Memory B cell (primary cell): Measurements from ENCODE around the gene RHOT2.
A peak's percentile ranks its signal among the peaks of the same experiment; 100 is the strongest.

Experiments
- ATAC-seq: fragments of 150-1000 bp; cut with Tn5 transposase; 2 replicates; pipeline ENCODE4 v1.10.0; 2021; ENCODE audit warnings: low read depth, mild to moderate bottlenecking, moderate library complexity
- DNase-seq, 2 donors: peaks; one replicate each; pipeline ENCODE4 v3.0.0; 2022; ENCODE audit warnings: low spot score in 2 of 2
- H3K27ac Mint-ChIP-seq: one replicate; pipeline ENCODE4 v1.8.0; 2022; ENCODE audit warnings: mild to moderate bottlenecking, moderate library complexity, mixed read lengths
- H3K27me3 Mint-ChIP-seq: one replicate; pipeline ENCODE4 v1.8.0; 2022; ENCODE audit warnings: mixed read lengths
- H3K36me3 Mint-ChIP-seq: one replicate; pipeline ENCODE4 v1.8.0; 2022; ENCODE audit warnings: mild to moderate bottlenecking, mixed read lengths
- H3K4me1 Mint-ChIP-seq: one replicate; pipeline ENCODE4 v1.8.0; 2022; ENCODE audit warnings: mixed read lengths
- H3K4me3 Mint-ChIP-seq: one replicate; pipeline ENCODE4 v1.8.0; 2022; ENCODE audit warnings: mild to moderate bottlenecking, moderate library complexity, mixed read lengths
- H3K9me3 Mint-ChIP-seq: one replicate; pipeline ENCODE4 v1.8.0; 2022; ENCODE audit warnings: mixed read lengths

Gene RHOT2

GRCh38 chr16:648071-648780 lies 19.7 kb upstream of the RHOT2 start:
- no peak for DNase-seq
- H3K36me3 Mint-ChIP-seq = no peaks in the 10 kb centered on the region
- H3K27me3 Mint-ChIP-seq = no peaks in the 10 kb centered on the region
- peaks cover 23% of the 10 kb centered on the region for H3K4me1 Mint-ChIP-seq
- H3K9me3 Mint-ChIP-seq = no peaks in the 10 kb centered on the region
- ATAC-seq = peak; percentile 18
- peak overlapping the region; percentile 77 for H3K27ac Mint-ChIP-seq
- H3K4me3 Mint-ChIP-seq = peak overlapping the region; percentile 82

- H3K27ac Mint-ChIP-seq = peak within 1 kb of the TSS; percentile 77
- H3K4me3 Mint-ChIP-seq = peak within 1 kb of the TSS; percentile 82
- peaks cover 22% of the 10 kb centered on the region for H3K4me1 Mint-ChIP-seq
- ATAC-seq = peak; percentile 98
- H3K9me3 Mint-ChIP-seq = no peaks in the 10 kb centered on the region
- no peaks in the 10 kb centered on the region for H3K27me3 Mint-ChIP-seq
- H3K36me3 Mint-ChIP-seq = no peaks in the 10 kb centered on the region
- DNase-seq = peak; percentile 88
Measured at GRCh38 chr16:648781-649589, 18.9 kb upstream of the RHOT2 start, which contains the start of gene WDR90. Gene WDR90, plus strand, starts transcription at chr16:649365. Its CDS starts 52 bp downstream, at chr16:649417.

DNA sequence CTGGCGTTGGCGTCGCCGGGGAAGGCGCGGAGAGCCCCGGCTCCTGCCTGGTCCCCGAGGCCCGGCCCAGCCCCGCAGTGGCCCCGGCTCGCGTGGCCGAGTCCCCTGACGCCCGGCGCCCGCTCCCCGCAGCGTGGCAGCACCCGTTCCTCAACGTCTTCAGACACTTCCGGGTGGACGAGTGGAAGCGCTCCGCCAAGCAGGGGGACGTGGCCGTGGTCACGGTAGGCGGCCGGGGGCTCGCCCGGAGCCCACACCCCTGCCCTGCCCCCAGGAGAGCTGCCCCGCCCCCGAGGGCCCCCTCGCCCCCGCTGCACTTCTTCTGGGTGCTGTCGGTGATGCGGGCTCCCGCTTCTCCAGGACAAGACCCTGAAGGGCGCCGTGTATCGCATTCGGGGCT lies 18.3 kb upstream of the RHOT2 start:
- Mint-ChIP-seq H3K27me3 (no peaks in the 10 kb centered on the region), H3K4me3 (peak overlapping the region; percentile 78), H3K36me3 (no peaks in the 10 kb centered on the region), H3K27ac (no peak overlapping the region), H3K9me3 (no peaks in the 10 kb centered on the region), H3K4me1 (peaks cover 16% of the 10 kb centered on the region)
- ATAC-seq (no peak), DNase-seq (no peak)

GRCh38 chr16:651844-652243 lies 16.1 kb upstream of the RHOT2 start:
- ATAC-seq (no peak), DNase-seq (no peak)
- Mint-ChIP-seq H3K9me3 (no peaks in the 10 kb centered on the region), H3K36me3 (no peaks in the 10 kb centered on the region), H3K4me3 (no peak overlapping the region), H3K4me1 (peaks cover 10% of the 10 kb centered on the region), H3K27ac (no peak overlapping the region), H3K27me3 (no peaks in the 10 kb centered on the region)

DNA sequence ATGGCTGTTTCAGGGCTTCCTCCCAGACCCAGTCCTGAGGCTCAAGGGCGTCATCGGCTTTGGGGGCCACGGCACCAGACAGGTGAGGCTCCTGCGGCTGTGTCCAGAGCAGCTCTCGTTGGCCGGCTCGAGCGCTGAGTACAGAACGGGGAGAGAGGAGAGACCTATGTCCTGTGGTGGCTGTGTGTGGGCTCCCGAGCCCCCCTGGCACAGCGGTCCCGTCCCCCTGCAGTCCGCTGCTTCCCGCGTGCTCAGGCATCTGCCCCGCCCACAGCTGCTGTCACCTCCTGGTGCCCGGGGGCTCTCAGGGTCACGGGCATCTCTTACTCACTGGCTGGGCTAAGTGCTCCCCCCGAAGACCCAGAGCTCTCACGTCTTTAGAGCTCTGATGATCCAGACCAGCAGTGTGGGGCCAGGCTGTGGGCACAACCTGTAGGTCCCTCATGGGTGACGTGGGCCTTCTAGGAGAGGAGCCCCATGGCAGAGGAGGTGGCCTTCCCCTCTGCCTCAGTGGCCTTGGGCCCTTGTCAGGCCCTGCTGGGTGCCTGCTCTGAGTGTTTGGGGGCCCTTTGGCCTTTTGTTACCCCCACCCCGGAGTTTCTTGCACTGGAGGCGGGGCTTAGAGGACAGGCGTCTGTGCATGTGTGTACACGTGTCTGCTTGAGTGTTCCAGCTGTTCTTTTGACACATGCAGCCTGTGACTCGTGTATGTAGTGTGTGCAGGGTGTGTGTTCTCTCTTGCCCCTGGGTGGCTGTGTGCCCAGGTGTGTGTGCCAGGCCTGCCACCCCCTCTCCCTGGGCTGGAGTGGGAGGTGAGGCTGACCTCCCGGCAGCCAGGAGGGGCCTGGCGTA lies 15.3 kb upstream of the RHOT2 start:
- H3K27ac Mint-ChIP-seq = no peak overlapping the region
- no peak for ATAC-seq
- no peak overlapping the region for H3K4me3 Mint-ChIP-seq
- DNase-seq = no peak
- H3K36me3 Mint-ChIP-seq = no peaks in the 10 kb centered on the region
- H3K4me1 Mint-ChIP-seq = peaks cover 6% of the 10 kb centered on the region
- no peaks in the 10 kb centered on the region for H3K27me3 Mint-ChIP-seq
- no peaks in the 10 kb centered on the region for H3K9me3 Mint-ChIP-seq

- no peaks in the 10 kb centered on the region for H3K9me3 Mint-ChIP-seq
- ATAC-seq = no peak
- no peak overlapping the region for H3K4me3 Mint-ChIP-seq
- H3K27me3 Mint-ChIP-seq = no peaks in the 10 kb centered on the region
- H3K36me3 Mint-ChIP-seq = no peaks in the 10 kb centered on the region
- H3K4me1 Mint-ChIP-seq = no peaks in the 10 kb centered on the region
- no peak overlapping the region for H3K27ac Mint-ChIP-seq
- no peak for DNase-seq
Measured at GRCh38 chr16:654034-654433, 13.9 kb upstream of the RHOT2 start.

DNA sequence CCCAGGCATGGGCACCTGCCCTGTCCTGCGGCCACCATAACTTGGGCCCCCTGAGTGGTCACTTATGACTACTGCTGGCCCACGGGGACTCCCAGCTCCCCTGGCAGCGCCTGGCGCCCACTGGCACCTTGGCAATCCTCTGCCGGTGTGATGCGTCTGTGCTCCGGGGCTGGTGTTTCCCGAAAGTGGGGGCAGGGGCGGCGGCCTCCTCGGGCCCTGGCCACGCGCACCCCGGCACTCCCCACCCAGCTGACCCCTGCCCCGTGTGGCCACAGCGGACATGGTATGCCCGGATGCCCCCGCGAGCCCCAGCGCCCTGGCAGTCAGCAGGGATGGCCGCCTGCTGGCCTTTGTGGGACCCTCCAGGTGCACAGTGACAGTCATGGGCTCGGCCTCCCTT lies 10.4 kb upstream of the RHOT2 start:
- no peaks in the 10 kb centered on the region for H3K27me3 Mint-ChIP-seq
- no peak for DNase-seq
- H3K4me1 Mint-ChIP-seq = peaks cover 6% of the 10 kb centered on the region
- H3K9me3 Mint-ChIP-seq = no peaks in the 10 kb centered on the region
- no peak for ATAC-seq
- H3K36me3 Mint-ChIP-seq = no peaks in the 10 kb centered on the region
- H3K4me3 Mint-ChIP-seq = no peak overlapping the region
- no peak overlapping the region for H3K27ac Mint-ChIP-seq

- H3K27ac Mint-ChIP-seq = no peak overlapping the region
- no peaks in the 10 kb centered on the region for H3K9me3 Mint-ChIP-seq
- no peaks in the 10 kb centered on the region for H3K27me3 Mint-ChIP-seq
- H3K4me1 Mint-ChIP-seq = peaks cover 6% of the 10 kb centered on the region
- no peaks in the 10 kb centered on the region for H3K36me3 Mint-ChIP-seq
- ATAC-seq (no peak), DNase-seq (no peak)
- H3K4me3 Mint-ChIP-seq = no peak overlapping the region
Measured at GRCh38 chr16:658679-659571, 9.0 kb upstream of the RHOT2 start.

- H3K27me3 Mint-ChIP-seq = no peaks in the 10 kb centered on the region
- no peak for ATAC-seq
- peaks cover 6% of the 10 kb centered on the region for H3K4me1 Mint-ChIP-seq
Measured at GRCh38 chr16:659618-660017, 8.3 kb upstream of the RHOT2 start.

GRCh38 chr16:660132-660458 lies 7.8 kb upstream of the RHOT2 start:
- ATAC-seq (peak; percentile 2), DNase-seq (no peak)
- Mint-ChIP-seq H3K4me1 (peaks cover 6% of the 10 kb centered on the region), H3K36me3 (no peaks in the 10 kb centered on the region), H3K27ac (no peak overlapping the region), H3K4me3 (no peak overlapping the region), H3K9me3 (no peaks in the 10 kb centered on the region), H3K27me3 (no peaks in the 10 kb centered on the region)

More at GRCh38 chr16:659618-660017, 8.3 kb upstream of the RHOT2 start:
- no peak overlapping the region for H3K27ac Mint-ChIP-seq
- H3K4me3 Mint-ChIP-seq = no peak overlapping the region
- no peaks in the 10 kb centered on the region for H3K36me3 Mint-ChIP-seq
- no peaks in the 10 kb centered on the region for H3K9me3 Mint-ChIP-seq
- no peak for DNase-seq

DNA sequence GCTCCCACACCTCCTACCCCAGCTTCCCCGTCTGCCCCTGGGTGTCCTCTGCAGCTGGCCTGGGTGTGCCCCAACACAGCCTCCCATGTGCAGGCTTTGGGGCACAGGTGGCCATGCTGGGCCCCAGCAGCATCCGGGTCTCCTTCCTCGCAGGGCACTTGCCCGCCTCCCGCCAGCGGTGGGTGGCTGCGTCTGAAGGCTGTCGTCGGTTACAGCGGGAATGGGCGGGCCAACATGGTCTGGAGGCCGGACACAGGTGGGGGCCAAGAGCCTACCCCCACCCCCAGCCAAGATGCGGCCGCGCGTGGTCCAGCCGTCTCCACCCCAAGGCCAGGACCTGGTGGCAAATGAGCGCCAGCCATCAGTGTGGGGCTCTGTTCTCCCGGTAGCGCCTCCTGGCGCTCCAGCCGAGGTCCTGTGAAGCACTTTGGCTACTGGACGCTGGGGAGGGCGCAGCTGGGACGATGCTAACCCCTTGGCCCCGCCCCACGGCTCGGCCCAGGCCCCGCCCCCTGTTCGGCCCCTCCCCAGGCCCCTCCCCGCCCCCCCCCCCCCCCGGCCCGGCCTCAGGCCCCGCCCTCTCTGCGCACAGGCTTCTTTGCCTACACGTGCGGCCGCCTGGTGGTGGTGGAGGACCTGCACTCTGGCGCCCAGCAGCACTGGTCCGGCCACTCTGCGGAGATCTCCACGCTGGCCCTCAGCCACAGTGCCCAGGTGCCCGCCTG lies 7.3 kb upstream of the RHOT2 start:
- H3K9me3 Mint-ChIP-seq = no peaks in the 10 kb centered on the region
- no peaks in the 10 kb centered on the region for H3K27me3 Mint-ChIP-seq
- DNase-seq = peak; percentile 62 to 65
- no peaks in the 10 kb centered on the region for H3K36me3 Mint-ChIP-seq
- peak overlapping the region; percentile 52 for H3K4me3 Mint-ChIP-seq
- peak; percentile 78 for ATAC-seq
- H3K27ac Mint-ChIP-seq = no peak overlapping the region
- peaks cover 6% of the 10 kb centered on the region for H3K4me1 Mint-ChIP-seq

DNA sequence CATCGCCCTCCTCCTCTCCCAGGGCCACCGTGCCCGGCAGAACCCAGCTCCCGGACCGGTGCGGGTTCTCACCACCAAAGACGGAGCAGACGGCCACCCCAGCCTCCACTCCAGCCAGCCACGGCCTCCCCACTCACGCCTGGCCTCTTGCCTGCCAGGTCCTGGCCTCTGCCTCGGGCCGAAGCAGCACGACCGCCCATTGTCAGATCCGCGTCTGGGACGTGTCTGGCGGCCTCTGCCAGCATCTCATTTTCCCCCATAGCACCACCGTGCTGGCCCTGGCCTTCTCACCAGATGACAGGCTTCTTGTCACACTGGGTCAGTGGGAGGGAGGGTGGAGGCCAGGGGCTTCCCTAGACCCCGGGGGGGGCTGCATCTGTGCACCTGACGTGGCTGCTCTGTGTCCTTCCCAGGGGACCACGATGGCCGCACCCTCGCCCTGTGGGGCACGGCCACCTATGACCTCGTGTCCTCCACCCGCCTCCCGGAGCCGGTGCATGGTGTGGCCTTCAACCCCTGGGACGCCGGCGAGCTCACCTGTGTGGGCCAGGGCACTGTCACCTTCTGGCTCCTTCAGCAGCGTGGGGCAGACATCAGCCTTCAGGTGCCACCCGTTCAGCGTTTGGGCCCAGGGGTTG lies 6.6 kb upstream of the RHOT2 start:
- Mint-ChIP-seq H3K4me3 (peak overlapping the region; percentile 29), H3K4me1 (peaks cover 6% of the 10 kb centered on the region), H3K9me3 (no peaks in the 10 kb centered on the region), H3K36me3 (no peaks in the 10 kb centered on the region), H3K27ac (no peak overlapping the region), H3K27me3 (no peaks in the 10 kb centered on the region)
- DNase-seq = no peak
- no peak for ATAC-seq
